HL-60 (cell line): Measurements from ENCODE around the gene ESR2.

ENCODE experiments used
- CTCF ChIP-seq: IDR thresholded peaks from one replicate; pipeline ENCODE4 v1.5.1; 2011; ENCODE audit warnings: low read length, control low read depth, inconsistent platforms; ENCODE audit not compliant: insufficient read depth
- GABPA ChIP-seq: IDR thresholded peaks from 2 replicates; pipeline ENCODE4 v1.6.1; 2012; ENCODE audit warnings: low read depth
- SPI1 ChIP-seq: IDR thresholded peaks from 2 replicates; pipeline ENCODE4 v1.6.1; 2012; ENCODE audit warnings: low read depth, mild to moderate bottlenecking, borderline replicate concordance

DNA sequence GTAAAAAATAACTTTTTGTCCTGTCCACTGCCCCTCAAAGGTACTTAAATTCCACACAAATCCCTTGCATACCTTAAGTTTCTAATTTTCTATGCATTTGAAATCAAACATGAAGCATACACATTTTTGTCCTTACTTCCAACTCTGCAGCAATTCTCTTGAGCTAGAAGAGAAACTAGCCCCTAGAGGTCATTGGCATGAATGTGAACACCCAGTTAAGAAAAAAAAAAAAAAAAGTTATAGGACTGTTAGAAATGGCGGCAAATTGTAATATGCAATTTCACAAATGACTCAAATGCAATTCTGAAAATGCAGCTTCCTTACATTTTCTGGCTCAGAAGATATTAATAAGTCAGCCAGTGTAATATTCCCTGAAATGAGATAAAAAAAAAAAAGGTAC lies 4.6 kb upstream of the ESR2 start:
- TF ChIP-seq CTCF (no peak), GABPA (no peak), SPI1 (no peak)
